Limb (tissue), 2 donors: ENCODE data around the gene AP3B1.

ENCODE experiments used
- DNase-seq, 2 donors: peaks; one replicate each; pipeline ENCODE4 v3.0.0-alpha.2; 2016; ENCODE audit errors: extremely low spot score in 2 of 2

The AP3B1 gene

DNA sequence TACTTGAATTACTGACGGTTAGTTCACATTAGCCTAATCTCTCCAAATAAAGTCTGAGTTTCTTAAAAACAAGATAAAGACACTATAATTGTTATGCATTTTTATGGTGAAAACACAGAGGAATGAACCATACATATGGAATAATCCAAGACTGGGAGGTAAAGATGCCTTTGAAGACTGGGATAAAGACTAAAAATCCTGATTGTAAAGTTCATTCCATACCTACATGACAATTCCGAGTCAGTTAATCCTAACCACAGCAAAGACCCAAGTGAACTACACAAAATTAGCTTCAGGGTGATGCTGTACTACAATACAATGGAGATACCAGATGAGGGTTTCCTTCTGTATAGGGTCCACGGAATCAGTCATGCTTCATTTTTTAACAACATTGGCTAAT lies 6.3 kb downstream of the AP3B1 start:
- DNase-seq: no peak

DNA sequence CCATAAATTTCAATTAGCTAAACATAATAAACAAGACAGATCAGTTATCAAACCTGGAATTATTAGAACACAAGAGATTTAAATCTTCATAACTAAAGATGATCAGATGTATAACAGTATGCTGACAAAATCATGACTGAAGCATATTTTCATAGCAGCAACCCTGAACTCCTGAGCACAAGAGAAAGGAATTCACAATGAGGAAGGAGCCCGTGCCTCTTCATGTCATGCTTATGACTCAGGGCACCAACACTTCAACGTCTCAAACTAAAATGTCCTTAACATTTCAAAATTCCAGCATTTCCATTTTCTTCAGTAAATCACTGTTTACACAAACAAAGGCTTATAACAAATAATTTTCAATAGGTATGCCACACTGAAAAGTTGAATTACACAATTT lies 6.7 kb downstream of the AP3B1 start:
- no peak for DNase-seq

DNA sequence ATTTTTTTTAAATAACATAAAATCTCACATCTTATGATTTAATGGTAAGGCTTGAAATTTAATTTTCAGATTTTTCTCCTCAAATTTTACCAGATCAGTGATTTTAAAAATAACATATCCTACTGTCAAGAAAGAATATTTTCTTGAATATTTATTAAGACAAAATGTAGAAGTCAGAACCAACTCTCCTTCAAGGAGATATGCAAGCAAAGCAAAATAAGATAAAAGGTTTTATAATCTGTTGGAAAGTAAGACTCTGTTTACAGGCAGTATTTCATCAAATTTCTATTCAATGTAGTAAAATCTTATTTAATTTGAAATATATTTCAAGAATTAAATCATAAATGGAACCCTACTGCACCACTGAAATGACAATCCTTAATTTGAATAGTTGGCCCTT lies 7.3 kb downstream of the AP3B1 start:
- no peak for DNase-seq

DNA sequence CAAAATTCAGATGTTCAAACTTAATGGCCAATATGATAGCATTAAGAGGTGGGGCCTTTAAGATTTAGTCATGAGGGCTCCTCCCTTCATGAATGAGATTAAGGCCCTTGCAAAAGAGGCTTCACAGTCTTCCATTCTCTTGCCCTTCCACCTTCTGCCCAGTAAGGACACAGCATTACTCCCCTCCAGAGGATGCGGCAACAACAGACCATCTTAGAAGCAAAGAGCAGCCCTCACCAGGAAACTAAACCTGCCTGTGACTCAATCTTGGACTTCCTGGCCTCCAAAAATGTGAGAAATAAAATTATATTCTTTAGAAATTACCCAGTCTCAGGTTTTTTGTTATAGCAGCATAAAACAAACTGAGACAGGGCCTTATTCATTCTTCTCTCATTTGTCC lies 8.2 kb downstream of the AP3B1 start:
- no peak for DNase-seq

DNA sequence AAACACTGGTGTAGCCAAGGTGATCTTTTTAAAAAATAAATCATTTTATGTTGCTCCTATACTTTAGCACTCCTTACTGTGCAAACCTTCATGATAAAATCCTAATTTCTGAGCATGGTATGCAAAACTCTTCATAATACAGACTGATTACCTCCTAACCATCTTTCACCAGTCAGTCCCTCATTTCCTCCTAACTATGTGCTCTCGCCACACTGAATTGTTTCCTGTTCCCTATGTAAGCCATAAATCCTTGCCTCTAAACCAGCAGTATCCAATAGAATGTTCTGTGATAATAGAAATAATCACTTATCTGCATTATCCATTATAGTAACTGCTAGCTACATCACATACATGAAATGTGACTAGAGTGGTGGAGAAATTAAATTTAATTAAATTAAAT lies 10.7 kb downstream of the AP3B1 start:
- no peak for DNase-seq

DNA sequence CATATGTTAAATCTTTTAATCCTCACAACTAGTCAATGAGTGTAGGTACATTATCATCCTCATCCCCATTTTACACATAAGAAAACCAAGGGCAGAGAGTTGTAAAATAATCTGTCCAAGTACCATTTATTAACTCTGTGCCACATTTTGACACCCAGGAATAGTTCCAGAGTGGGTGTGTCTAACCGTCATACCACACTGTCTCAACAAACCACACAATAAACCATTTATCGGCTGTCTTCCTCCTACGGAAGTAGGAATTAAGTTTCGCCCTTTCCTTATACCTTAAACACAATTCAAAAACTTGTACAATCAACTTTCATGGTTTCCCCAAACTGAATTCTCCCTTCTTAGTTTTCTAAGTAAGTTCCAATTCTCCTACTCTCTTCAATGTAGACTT lies 11.4 kb downstream of the AP3B1 start:
- DNase-seq: no peak

DNA sequence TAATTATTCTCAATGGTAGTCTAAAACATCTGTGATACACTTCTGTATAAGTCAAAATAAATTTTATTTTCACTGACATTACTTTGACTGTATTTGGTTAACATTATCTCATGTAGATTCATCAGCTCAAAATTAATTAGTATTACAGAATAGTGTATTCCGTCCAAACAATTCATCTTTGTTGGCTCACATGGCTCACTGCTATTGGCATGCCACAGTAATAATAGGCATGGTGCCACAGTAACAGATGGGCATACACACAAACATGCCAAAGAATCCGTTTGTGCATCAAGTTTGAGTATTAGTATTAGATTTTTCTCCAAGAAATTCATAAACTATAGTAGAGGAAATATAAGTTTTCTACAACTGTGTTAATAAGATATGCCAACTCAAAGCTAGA lies 14.2 kb downstream of the AP3B1 start:
- no peak for DNase-seq

DNA sequence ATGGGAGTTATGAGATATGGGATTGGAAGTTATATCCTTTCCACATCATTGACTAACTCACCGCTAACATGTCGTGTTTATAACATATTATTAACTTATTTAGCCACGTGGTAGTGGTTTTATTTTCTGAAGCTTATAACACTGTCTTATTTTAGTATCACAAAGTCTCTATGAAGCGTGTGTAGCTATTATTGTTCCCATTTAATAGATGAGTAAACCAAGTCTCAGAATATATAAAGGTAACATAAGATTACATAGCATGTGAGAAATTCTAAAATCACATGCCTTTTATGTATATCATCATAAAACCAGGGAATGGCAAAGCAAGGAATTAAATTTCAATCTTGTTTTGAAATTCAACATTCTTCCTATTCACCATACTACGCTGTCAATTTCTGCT lies 15.3 kb downstream of the AP3B1 start:
- no peak for DNase-seq

DNA sequence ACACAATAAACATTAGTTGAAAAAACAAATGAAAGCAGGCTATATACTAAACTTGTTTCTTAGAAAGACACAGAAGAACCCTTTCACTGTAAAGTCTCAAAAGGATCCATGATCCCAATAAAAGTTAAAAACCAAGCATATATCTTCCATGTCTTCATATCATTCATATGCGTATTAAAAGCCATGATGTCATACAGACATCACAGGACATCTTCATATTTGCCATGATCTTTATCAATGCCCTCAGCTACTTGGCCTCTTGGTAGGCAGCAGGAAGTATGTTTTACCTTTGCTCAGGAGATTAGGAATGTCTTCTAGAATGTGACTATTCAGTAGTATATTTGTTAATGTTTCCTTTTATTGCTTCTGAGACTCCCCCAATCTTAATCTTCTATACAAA lies 16.8 kb downstream of the AP3B1 start:
- no peak for DNase-seq

DNA sequence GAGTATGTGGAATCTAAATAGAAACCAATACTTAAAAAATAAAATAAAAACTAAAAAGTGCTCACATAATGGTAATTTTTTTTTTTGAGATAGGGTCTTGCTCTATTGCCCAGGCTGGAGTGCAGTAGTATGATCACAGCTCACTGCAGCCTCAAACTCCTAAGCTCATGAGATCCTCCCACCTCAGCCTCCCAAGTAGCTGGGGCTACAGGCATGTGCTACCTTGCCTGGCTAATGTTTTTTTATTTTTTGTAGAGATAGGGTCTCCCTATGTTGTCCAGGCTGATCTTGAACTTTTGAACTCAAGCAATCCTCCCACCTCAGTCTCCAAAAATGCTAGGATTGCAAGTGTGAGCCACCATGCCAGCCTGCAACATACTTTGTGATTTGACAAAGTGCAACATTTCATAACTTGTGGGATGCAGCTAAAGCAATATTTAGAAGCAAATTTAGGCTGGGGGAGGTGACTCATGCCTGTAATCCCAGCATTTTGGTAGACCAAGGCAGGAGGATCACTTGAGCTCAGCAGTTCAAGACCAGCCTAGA lies 18.4 kb downstream of the AP3B1 start:
- no peak for DNase-seq

DNA sequence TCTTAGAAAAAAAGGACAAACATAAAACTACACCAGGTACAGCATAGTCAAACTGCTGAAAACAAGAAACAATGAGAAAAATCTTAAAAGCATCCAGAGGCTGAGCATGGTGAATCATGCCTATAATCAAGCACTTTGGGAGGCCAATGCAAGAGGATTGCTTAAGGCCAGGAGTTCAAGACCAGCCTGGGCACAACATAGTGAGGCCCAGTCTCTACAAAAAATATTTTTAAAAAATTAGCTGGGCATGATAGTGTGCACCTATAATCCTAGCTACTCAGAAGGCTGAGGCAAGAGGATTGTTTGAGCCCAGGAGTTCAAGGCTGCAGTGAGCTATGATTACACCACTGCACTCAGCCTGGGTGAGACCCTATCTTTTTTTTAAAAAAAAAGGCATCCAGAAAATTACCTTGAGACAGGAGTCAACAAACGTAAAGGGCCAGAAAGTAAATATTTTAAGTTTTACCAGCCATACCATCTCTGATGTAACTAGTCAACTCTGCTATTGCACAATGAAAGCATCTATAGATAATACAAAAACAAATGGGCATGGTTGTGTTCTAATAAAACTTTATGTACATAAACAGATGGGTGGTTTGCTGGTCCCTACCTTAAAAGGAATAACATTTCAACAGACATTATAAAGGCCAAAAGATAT lies 19.8 kb downstream of the AP3B1 start:
- no peak for DNase-seq

DNA sequence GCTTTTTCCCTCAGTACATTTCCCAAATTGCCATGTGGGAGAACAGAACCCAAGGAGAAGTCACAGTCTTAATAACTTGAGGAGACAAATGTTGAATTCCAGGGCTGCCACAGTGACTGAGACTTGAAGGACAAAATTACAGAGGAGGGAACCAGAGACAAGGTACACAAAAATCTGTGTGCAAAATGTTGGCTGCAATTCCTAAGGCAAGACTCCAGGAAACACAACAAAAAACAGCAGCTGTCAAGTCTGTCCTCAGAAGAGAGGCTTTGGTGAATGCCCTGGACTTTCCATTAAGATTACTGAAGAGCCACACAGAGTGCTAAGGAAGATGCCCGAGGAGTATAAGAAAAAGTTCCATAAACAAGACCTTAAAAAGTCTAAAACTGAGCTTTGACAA lies 21.1 kb downstream of the AP3B1 start:
- no peak for DNase-seq

DNA sequence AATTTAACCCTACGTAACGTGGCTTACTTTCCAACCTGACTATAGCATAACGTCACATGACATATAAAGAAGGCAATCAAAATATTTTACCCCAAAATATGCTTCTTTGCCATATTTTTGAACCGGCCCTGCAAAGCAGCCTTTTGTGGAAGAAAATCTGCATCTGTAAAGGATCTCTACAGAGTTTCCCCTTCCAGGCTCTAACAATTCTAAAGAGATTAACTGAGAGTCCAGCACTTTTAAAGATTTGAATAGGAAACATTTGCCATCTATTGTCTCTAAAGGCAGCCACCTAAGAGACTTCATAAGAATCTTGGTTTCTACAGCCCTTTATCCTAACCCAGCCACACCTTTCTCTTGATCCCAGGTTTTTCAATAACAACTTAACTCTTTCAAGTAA lies 22.7 kb downstream of the AP3B1 start:
- DNase-seq: no peak

DNA sequence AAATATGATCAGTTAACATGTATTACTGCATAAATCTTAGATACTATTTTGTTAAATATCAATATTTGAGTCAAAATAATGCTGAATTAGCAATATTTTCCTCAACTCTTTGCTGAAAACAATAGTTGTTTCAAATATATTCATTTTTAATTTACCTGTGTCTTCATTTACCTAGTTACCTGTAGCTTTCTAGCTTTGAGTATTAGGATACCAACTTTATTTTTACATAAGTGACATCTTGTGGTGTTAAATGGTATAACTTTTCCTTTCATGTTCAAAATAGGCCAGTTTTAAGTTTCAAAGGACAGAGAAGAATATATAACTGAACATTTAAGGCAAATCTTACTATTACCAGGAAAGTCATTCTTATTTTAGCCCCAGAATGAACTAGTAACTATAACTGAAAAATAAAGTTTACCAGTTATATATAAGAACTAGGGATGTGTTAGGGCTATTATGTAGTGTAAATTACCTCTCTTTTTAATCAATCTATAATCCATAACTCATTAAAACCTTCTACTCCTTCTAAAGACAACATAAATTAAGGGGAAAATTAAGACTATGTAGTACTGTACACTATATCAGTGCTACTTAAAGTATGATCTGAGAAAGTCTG lies 25.3 kb downstream of the AP3B1 start:
- no peak for DNase-seq

DNA sequence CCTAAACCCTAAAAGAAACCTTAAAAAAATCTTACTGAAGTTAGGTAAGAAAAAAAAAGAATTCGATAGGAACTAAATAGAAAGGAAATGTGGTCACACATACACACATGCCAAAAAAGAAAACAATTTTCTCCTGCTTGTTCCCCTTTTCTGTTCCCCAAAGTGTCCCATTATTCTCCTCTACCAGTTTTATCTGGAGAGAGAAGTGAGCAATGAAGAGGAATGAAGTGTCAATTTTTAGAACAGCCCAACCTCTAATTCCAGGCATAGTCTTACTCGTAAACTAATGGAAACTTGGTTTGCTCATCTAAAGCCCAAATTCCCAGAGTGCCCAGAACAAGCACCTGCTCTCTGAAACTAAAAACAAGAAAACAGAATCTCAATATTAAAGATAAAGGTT lies 26.1 kb downstream of the AP3B1 start:
- DNase-seq: no peak

DNA sequence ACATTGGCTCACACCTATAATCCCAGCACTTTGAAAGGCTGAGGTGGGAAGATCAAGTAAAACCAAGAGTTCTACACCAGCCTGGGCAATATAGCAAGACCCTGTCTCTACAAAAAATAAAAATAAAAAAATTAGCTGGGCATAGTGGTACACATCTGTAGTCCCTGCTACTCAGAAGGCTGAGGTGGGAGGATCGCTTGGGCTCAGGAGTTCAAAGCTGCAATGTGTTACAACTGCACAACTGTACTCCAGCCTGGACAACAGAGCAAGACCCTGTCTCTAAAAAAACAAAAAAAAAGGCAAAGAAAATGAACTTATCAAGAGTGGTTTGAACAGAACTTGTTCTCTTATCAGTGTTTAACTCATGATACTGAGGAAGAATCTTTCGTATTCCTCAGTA lies 29.3 kb downstream of the AP3B1 start:
- DNase-seq: no peak

DNA sequence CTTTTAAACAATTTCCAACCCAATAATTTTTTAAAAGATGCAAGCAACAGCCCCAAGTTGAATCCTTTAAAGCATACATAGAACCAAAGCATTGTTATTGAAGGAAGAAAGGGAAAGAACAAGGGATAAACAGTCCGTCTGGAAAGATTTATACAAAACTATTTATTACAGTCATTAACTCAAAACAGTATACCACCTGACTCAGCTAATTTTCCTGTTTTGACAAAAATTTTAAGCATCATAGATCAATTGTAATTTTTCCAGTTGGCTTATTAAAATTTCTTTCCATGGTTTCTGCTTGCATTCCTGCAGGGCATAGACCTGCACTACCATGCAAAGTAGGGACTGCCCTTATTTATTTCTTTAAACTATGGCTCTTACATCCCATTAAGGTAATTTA lies 29.9 kb downstream of the AP3B1 start:
- no peak for DNase-seq

DNA sequence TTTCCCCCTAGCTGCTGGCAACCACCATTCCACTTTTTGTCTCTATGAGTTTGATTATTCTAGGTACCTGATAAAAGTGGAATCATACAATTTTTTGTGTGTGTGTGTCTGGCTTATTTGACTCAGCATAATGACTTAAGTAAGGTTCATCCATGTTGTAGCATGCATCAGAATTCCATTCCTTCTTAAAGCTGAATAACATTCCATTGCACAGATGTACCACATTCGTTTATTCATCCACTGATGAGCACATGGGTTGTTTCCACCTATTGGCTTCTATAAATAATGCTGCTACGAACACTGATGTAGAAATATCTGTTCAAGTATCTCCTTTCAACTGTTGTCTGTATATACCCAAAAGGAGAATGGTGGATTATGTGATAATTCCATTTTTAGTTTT lies 33.7 kb downstream of the AP3B1 start:
- no peak for DNase-seq

DNA sequence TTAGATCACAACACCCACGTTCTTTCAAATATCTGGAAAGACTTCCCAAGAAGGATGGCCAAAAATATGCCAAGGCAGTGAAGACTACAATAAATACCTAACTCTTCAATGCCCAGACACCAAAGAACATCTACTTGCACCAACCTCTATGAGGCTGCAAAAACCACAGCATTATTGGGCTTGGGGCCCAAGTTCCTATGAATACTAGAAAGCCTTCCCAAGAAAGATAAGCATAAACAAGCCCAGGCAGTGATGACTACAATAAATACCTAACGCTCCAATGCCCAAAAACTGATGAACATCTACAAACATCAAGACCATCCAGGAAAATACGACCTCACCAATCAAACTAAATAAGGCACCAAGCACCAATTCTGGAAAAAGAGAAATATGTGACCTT lies 41.3 kb downstream of the AP3B1 start:
- no peak for DNase-seq

DNA sequence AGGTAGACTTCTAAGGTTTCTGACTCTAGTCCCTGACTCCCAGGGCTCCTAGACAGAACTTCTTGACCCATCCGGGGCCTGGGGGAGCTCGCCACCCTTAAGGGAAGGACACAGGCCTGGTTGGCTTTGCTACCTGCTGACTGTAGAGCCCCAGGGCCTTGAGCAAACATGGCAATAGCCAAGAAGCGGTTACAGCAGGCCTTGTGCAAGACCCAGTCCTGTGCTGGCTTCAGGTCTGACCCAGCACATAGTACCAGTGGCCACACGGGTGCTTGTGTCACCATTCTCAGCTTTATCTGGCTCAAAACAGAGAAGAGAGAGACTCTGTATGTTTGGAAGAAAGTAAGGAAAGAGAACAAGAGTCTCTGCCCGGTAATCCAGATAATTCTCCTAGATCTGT lies 41.8 kb downstream of the AP3B1 start:
- no peak for DNase-seq

DNA sequence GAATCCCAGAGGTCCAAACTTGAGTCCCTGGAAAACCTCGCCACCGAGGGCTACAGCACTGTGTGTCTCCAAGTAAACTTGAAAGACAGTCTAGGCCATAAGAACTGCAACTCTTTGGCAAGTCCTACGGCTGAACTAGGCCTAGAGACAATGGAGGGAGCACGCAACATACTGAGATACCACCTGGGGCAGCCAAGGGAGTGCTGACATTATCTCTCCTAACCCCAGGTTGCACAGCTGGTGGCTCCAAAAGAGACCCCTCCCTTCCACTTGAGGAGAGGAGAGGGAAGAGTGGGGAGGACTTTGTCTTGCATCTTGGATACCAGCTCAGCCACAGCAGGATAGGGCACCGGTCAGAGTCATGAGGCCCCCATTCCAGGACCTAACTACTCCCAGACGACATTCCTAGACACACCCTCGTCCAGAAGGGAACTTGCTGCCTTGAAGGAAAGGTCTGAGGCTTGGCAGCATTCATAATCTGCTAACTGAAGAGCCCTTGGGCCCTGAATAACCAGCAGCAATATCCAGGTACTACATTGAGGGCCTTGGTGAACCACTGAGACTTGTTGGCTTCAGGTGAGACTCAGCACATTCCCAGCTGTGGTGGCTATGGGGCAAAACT lies 42.7 kb downstream of the AP3B1 start:
- no peak for DNase-seq

DNA sequence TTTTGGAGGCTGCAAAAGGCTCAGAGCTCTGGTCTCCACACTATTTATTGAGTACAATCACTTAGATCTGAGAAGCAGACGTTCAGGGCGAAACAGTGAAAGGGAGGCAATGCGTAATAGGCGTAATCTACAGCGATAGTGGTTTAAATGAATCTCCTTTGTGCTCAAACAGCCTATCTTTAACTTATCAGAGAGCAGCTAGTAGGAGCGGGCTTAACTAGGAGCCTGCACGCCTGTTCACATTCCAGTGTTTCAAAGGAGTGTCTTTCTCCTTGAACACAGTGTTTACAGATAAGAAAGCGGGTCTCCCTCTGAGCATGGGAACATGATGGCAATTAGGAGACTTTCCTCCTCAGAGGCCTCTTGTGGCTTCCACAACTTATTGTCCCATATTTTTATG lies 49.4 kb downstream of the AP3B1 start:
- no peak for DNase-seq

DNA sequence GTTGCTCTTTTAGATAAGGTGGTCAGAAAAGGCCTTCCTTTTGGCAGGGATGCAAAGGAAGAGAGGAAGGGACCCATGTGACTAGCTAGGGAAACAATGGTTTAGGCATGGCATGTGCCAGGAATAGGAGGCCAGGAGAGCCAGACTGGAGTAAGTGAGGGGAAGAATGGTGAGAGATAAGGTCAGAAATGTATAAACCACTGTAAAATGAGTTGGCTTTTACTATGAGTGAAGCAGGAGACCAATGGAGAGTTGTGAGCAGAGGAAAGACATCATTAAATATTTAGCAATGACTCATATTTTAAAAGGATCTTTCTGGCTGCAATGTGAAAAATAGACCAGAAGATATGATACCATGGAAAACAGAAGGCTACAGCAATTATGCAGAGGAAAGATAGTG lies 50.9 kb downstream of the AP3B1 start:
- no peak for DNase-seq
